HUES64 (cell line): ENCODE measurements around the gene OLFM1.
"Not testable (repeated sequence)": the region's sequence is repeated elsewhere in the genome, so short reads cannot be mapped to it uniquely, and the experiment has no call there.

Experiments
- H3K27ac ChIP-seq: 2 replicates; pipeline ENCODE4 v1.7.0; 2013; ENCODE audit warnings: low read depth, low read length, inconsistent platforms
- H3K27me3 ChIP-seq: 2 replicates; pipeline ENCODE4 v1.6.1; 2013; ENCODE audit warnings: mild to moderate bottlenecking, low read length; ENCODE audit not compliant: insufficient read depth
- H3K36me3 ChIP-seq: 2 replicates; pipeline ENCODE4 v1.6.1; 2013; ENCODE audit warnings: mild to moderate bottlenecking, low read length; ENCODE audit not compliant: insufficient read depth
- H3K4me1 ChIP-seq: 2 replicates; pipeline ENCODE4 v1.6.1; 2013; ENCODE audit warnings: mild to moderate bottlenecking, low read length, moderate library complexity; ENCODE audit not compliant: insufficient read depth
- H3K4me3 ChIP-seq: 2 replicates; pipeline ENCODE4 v1.5.1; 2013; ENCODE audit warnings: mild to moderate bottlenecking, low read length, moderate library complexity
- H3K9ac ChIP-seq: 2 replicates; pipeline ENCODE4 v1.6.1; 2013; ENCODE audit warnings: mild to moderate bottlenecking, low read depth, low read length
- H3K9me3 ChIP-seq: 2 replicates; pipeline ENCODE4 v1.6.1; 2013; ENCODE audit warnings: low read depth, low read length; ENCODE audit not compliant: insufficient read depth
- WGBS: fragments of 150-250, 120-280 bp; methylation state at CpG from one replicate; pipeline ENCODE4 v1.1.7; 2013; ENCODE audit warnings: missing lambda C conversion rate; 5-methylcytosine and 5-hydroxymethylcytosine counted together

The OLFM1 gene

GRCh38 chr9:135103931-135104639 is 16.6 kb downstream of the OLFM1 start:
- no peaks in the 10 kb centered on the region for H3K9me3 ChIP-seq
- 92% methylated on average over 28 of the region's 28 CpGs for WGBS
- no peak overlapping the region for H3K9ac ChIP-seq
- no peak overlapping the region for H3K27ac ChIP-seq
- no peaks in the 10 kb centered on the region for H3K27me3 ChIP-seq
- peaks cover 12% of the 10 kb centered on the region for H3K4me1 ChIP-seq
- H3K36me3 ChIP-seq = 0 out of 2 replicates have a peak, but pooled peaks cover 3% of the 10 kb centered on the region
- H3K4me3 ChIP-seq = no peak overlapping the region

- Histone ChIP-seq H3K27me3 (no peaks in the 10 kb centered on the region), H3K9ac (no peak overlapping the region), H3K27ac (no peak overlapping the region), H3K4me1 (peaks cover 12% of the 10 kb centered on the region), H3K9me3 (no peaks in the 10 kb centered on the region), H3K36me3 (no peaks in the 10 kb centered on the region; the same call in 1 of the 2 replicates), H3K4me3 (no peak overlapping the region)
- WGBS = 87% methylated on average over 12 of the region's 12 CpGs
Measured at GRCh38 chr9:135104761-135105160, 17.3 kb downstream of the OLFM1 start.

GRCh38 chr9:135105211-135105745 is 17.8 kb downstream of the OLFM1 start:
- H3K27ac ChIP-seq = no peak overlapping the region
- no peaks in the 10 kb centered on the region for H3K27me3 ChIP-seq
- H3K4me3 ChIP-seq = no peak overlapping the region
- H3K9me3 ChIP-seq = no peaks in the 10 kb centered on the region
- no peaks in the 10 kb centered on the region; the same call in 1 of the 2 replicates for H3K36me3 ChIP-seq
- WGBS = 92% methylated on average over 31 of the region's 31 CpGs
- H3K4me1 ChIP-seq = peaks cover 12% of the 10 kb centered on the region
- H3K9ac ChIP-seq = no peak overlapping the region

- WGBS = 92% methylated on average over 21 of the region's 21 CpGs
- H3K9me3 ChIP-seq = no peaks in the 10 kb centered on the region
- H3K27me3 ChIP-seq = no peaks in the 10 kb centered on the region
- no peak overlapping the region for H3K9ac ChIP-seq
- peaks cover 12% of the 10 kb centered on the region for H3K4me1 ChIP-seq
- H3K4me3 ChIP-seq = no peak overlapping the region
- no peaks in the 10 kb centered on the region; the same call in 1 of the 2 replicates for H3K36me3 ChIP-seq
- no peak overlapping the region for H3K27ac ChIP-seq
Measured at GRCh38 chr9:135105938-135106491, 18.5 kb downstream of the OLFM1 start.

GRCh38 chr9:135106551-135107270 is 19.2 kb downstream of the OLFM1 start:
- 92% methylated on average over 29 of the region's 29 CpGs for WGBS
- Histone ChIP-seq H3K9me3 (no peaks in the 10 kb centered on the region), H3K4me3 (no peak overlapping the region), H3K9ac (no peak overlapping the region), H3K4me1 (peaks cover 12% of the 10 kb centered on the region), H3K36me3 (no peaks in the 10 kb centered on the region; the same call in 1 of the 2 replicates), H3K27me3 (no peaks in the 10 kb centered on the region), H3K27ac (no peak overlapping the region)

GRCh38 chr9:135107581-135108235 is 20.2 kb downstream of the OLFM1 start:
- no peak overlapping the region for H3K9ac ChIP-seq
- H3K36me3 ChIP-seq = no peaks in the 10 kb centered on the region; the same call in 1 of the 2 replicates
- H3K4me3 ChIP-seq = no peak overlapping the region
- H3K9me3 ChIP-seq = no peaks in the 10 kb centered on the region
- H3K27ac ChIP-seq = no peak overlapping the region
- 33% methylated on average over 10 of the region's 10 CpGs for WGBS
- no peaks in the 10 kb centered on the region for H3K27me3 ChIP-seq
- peaks cover 12% of the 10 kb centered on the region for H3K4me1 ChIP-seq

GRCh38 chr9:135108831-135109510 is 21.5 kb downstream of the OLFM1 start:
- Histone ChIP-seq H3K27ac (no peak overlapping the region), H3K9ac (no peak overlapping the region), H3K4me3 (no peak overlapping the region), H3K36me3 (no peaks in the 10 kb centered on the region; the same call in 1 of the 2 replicates), H3K27me3 (no peaks in the 10 kb centered on the region), H3K9me3 (no peaks in the 10 kb centered on the region), H3K4me1 (peaks cover 12% of the 10 kb centered on the region)
- 92% methylated on average over 15 of the region's 15 CpGs for WGBS

GRCh38 chr9:135109650-135110049 is 22.2 kb downstream of the OLFM1 start:
- Histone ChIP-seq H3K27me3 (no peaks in the 10 kb centered on the region), H3K36me3 (no peaks in the 10 kb centered on the region; the same call in 1 of the 2 replicates)
- WGBS = 89% methylated on average over 8 of the region's 8 CpGs

GRCh38 chr9:135110416-135110815 is 22.9 kb downstream of the OLFM1 start:
- Histone ChIP-seq H3K4me1 (peaks cover 12% of the 10 kb centered on the region), H3K27me3 (no peaks in the 10 kb centered on the region)
- WGBS = 92% methylated on average over 14 of the region's 14 CpGs

More at GRCh38 chr9:135109650-135110049, 22.2 kb downstream of the OLFM1 start:
- H3K4me3 ChIP-seq = no peak overlapping the region
- H3K4me1 ChIP-seq = peaks cover 12% of the 10 kb centered on the region
- no peak overlapping the region for H3K27ac ChIP-seq
- no peak overlapping the region for H3K9ac ChIP-seq
- no peaks in the 10 kb centered on the region for H3K9me3 ChIP-seq

GRCh38 chr9:135111600-135111999 is 24.1 kb downstream of the OLFM1 start:
- not testable (repeated sequence) for H3K9ac ChIP-seq, H3K36me3 ChIP-seq, H3K9me3 ChIP-seq, H3K4me3 ChIP-seq, H3K27ac ChIP-seq, H3K27me3 ChIP-seq
- WGBS = 94% methylated on average over 12 of the region's 12 CpGs
- peaks cover 12% of the 10 kb centered on the region for H3K4me1 ChIP-seq

More at GRCh38 chr9:135110416-135110815, 22.9 kb downstream of the OLFM1 start:
- Histone ChIP-seq H3K27ac (no peak overlapping the region), H3K4me3 (no peak overlapping the region), H3K9ac (no peak overlapping the region), H3K36me3 (no peaks in the 10 kb centered on the region; the same call in 1 of the 2 replicates), H3K9me3 (no peaks in the 10 kb centered on the region)
